HG03575 (cell line): ENCODE results near the gene EXOC4.

Experiments used
- ATAC-seq: cut with Tn5 transposase; IDR thresholded peaks from one replicate; pipeline ENCODE4 v1.9.1; 2021; ENCODE audit not compliant: unreplicated experiment, insufficient number of reproducible peaks, low FRiP score; ENCODE audit errors: extremely low read depth

The EXOC4 gene

DNA sequence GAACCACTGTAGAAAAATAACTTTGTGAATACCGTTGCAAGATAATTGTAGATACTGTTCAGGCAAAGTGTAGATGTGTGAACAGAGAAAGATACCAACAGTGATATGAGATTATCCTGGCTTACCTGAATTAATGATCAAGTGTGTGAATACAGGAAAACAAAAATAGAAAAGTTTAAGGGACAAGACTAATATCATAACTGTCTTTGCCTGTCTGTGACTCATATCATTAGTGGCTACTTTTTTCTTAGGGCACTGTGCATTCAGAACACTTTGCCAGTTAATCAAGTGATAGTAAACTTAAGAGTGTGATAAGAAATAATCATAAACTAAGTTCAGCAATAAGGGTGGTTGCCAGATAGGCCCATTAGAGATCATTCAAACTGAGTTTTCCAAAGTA is 551.2 kb downstream of the EXOC4 start:
- ATAC-seq: no peak

DNA sequence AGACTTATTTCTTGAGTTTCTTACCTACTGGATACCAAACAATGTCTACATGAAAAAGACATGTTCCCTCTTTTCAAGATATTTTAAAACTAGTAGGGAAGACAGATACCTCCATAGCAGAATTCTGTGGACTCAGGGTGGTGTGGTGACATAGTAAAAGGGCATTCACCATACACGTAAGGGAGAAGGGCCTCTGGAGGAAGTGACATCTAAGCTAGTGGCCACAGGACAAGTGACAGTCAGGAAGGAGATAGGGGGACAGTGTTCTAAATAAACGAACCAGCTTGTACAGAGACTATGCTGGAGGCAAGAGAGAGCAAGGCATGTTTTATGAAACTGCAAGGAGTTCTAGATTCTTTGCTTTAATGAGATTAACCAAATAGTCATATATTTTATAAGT is 552.5 kb downstream of the EXOC4 start:
- ATAC-seq: no peak

DNA sequence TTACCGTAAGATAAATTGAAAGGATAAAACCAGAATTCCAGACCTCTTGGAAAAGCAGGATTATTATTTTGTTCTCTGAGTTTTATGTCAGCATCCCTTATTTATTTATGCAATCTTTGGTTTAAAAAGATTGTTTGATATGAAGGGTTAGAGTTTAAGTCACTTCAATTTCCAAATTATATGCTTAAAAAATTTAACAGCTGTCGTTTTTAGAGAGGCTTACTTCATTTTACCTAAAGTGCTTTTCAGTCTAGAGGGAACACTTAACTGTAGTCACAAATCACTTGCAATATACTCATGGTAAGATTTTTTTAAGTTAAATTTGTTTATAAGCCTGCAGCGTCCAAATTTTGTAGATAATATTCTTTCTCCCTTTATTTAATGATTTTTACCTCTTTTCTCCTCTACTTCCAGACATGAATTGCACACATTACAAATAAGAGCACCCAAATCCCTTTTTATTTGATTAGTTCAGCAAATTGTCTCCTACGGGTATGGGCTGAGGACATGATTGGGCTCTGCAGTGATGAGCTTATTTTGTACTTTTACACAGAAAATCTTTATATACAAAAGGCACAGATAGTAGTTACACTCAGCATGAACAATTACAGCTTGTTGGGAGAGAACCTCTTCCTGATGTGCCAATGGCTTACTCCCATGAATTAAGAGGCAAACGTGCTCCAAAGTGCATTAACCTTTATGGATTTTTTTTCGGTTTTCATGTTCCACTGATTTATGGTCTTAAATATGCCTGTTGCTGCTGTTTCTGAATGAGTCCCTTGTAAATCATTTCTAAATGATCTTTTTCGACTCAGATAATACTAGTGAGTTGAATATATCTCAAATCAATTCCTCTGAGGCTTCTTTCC is 555.0 kb downstream of the EXOC4 start:
- ATAC-seq: no peak

DNA sequence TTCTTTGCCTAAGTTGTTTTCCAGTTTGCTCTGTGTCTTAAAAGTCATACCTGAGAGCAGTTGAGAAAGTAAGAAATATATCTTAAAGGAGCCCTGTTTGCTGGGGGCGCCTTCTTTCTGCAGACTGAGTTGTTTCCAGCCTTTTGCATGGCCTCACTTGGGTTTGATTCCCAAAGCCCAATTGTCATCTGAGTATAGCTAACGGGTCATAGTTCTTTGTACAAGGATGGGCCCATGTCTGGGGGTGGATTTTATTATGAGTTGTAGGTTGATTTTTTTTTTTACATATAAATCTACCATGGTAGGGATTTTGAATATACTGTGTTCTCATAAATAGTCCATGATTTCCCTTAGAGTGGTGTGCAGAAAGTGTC is 555.6 kb downstream of the EXOC4 start:
- ATAC-seq: no peak

DNA sequence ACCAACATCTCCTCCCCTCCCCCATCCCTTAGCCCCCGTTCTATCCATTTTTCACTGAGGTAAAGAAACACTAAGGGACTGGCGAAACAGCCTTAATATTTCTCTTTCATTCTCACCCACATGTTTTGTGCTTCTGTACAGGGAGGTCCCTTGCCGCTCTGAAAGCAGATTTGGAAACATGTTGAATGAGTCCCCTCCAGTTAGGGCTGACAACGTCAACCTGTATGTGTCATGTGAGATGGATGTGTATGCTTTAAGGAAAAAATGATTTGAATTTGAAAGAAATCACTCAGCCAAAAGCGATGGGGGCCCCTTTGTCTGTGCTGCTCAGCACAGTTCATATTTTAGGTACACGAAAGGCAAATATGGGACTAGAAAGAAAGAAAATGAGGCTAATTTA is 560.0 kb downstream of the EXOC4 start:
- no peak for ATAC-seq

DNA sequence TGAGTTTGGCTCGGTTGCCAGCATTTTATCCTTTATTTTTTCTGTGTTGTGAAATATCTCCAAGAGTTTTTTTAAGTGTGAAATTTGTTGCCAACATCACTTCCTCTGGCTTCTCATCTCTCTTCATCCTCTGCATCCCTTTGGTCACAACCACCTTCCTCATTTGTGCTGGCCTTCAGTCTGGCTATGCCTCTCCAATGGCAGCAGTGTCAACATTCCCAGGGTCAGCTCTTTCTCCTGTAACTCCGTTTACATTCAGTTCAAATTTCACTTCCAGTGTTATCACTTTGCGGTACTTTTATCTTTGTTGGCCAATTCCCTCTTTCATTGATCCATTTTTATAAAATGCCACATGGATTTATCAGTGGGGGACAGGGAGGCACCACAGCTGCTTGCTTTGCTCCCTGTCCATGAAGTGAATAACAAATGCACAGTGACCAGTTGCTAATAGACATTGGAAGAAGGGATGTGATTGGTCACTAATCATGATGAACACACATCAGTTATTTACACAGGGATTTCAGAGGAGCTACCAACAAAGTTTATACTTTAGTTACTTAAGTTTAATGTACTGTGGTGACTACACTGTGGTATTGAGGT is 562.8 kb downstream of the EXOC4 start:
- no peak for ATAC-seq

DNA sequence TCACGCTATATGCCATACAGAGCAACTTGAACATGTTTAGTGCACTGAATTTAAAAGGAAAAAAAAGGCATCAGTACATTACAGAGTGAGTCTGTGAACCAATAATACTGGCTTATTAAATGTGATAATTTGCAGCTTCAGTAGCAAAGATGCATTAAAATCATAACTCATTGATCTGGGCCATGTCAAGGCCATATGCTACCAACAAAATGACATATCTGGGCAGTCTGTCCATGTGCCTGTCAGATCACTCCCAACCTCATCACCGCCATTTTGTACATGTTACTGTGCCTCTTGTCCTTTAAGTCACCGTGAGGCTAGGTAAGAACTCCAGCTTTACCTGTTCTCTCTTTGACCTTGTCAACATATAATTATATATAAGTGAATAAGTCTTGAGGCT is 566.8 kb downstream of the EXOC4 start:
- no peak for ATAC-seq

DNA sequence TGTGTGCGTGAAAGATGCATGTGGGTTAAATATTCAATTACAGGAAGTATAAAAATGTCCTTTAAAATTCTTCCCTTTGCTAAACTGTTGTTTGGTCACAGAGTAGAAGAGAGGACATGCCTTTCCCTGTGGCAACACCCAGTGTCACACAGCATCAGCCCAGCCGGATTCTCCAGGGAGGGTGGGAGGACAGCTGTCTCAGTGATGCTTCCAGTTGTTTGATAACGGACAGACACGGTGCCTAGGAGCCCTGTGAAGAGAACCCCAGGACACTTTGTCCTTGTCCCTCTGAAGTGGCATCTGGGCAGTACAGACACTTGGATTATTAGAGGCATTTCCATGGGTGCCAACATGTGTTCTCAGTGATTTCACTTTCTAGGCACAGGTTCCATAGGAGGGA is 567.7 kb downstream of the EXOC4 start:
- ATAC-seq: no peak

DNA sequence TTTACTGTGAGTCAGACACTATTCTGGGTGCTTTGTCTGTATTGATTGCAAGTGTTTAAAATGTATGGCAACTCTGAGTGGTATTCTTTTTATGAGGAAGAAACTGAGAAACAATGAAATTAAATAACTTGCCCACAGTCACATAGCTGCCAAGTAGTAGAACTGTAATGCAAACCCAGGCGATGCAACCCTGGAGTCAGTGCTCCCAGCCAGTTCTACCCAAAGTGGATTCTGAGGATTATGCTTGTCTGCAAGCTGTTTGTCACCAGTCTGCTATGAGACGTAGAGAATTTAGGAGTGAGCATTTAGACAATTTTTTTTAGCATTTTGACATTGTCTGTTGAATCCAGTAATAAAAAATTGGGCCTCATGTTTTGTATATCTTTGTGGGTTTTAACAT is 568.3 kb downstream of the EXOC4 start:
- no peak for ATAC-seq

DNA sequence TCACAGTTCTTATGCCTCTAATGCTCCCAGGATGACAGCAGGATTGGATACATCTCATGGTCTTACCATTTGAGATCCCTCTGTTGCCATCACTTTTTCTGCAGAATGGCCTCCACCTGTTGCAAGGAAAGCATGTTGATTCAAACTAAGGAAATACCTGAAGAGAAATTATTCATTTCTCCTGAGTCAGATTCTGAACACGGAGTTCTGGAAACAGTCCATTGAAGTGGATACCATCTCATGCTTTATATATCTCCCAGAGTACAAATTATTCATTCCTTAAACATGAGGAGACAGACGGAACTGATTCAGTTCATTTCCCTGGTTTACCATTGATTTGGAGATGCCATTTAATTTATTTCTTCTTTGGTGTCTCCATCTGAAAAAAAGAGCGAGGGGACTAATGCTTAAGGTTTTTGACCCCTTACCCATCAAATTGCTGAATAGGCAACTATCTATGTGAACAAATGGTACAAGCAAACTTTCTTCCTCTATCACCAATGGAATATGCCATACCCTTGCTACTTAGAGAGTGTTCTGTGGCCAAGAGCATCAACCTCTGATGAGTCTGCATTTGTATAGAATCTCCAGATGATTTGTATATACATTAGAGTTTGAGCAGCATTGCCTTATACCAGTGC is 569.2 kb downstream of the EXOC4 start:
- no peak for ATAC-seq

DNA sequence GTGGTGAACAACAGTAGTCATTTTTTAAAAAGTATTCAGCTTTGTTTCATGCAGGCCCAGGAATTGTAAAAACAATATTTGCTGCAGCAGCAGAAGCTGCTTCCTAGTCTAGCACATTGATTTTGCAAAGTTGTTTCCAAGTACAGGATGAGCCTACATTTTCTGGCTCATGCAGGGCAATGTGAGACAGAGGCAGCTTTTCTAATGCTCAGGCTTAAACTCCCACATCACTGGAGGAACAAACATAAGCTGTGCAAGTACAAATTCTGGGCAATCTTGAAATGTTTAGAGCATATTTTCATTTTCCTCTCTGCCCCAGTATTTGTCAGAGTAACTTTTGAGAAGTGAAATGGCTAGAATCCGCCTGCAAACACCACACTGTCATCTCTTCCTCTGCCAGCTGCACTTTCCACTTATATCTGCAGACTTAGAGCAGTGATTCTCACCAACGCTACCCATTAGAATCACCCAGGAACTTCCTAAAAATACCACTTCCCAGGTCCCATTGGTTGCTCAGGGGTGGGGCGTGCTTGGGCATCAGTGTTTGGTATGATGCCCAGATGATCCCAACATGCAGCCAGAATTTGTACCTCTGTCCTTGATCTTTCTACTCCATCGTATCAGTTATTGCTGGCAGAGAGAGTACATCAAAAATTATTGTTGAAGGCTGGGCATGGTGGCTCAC is 570.1 kb downstream of the EXOC4 start:
- no peak for ATAC-seq

DNA sequence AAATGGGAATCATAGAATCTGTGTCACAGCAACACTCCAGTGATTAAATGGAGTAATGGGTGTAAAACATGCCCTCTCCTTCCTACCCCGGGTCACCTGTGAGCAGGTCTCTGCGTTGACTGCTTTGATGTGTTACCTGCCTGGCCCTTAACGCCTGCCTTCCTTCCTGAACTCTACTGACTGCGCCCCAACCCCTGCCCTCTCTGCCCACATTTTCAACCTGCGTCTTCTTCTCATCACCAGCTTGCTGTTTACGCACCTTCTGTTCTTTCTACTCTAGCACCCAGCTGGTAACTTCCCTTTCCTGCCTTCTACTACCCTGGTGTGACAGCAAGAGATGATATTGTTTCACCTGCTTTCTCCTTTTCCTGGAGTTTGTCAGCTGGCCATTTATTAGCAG is 571.3 kb downstream of the EXOC4 start:
- no peak for ATAC-seq

DNA sequence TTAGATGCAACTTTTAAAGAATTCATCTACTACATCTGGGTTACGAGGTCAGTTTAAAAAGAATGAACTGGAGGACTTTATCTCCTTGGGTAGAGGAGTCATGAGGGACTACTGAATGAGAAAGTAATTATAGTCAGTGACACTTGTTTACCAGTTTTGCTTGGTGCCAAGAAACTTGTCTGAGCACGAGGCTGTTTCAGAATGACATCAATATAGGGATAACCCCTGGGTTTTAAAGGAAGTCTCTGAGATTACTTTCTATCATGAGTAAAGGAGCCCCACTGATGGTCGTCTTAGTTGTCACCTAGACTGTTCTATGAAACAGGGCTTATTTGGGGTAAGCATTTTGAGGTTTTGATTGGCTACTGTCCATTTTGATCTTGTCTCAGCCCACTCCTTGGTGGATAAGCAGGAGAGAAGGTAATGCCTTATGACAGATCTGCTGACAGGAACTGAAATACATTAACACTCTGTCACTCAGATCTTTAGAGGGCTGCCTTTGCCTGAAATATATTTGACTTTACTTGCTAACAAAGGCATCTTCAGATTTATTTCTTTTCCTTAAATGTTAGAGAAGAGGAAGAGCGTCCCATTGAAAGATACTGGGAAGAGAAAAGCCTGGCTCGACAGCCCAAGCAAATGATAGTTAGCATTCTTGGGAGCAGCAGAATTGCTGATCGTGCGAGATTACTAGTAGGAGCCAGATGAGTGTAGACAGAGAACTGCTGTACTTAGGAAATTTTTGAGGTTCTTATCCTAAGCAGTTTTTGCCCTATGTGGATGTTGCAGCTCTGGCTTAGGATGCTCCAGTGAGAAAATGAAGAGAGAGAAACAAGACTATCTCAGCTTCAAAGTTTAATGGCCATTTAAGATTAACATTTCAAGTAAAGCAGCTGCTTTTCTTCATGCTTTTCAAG is 575.1 kb downstream of the EXOC4 start:
- ATAC-seq: no peak

DNA sequence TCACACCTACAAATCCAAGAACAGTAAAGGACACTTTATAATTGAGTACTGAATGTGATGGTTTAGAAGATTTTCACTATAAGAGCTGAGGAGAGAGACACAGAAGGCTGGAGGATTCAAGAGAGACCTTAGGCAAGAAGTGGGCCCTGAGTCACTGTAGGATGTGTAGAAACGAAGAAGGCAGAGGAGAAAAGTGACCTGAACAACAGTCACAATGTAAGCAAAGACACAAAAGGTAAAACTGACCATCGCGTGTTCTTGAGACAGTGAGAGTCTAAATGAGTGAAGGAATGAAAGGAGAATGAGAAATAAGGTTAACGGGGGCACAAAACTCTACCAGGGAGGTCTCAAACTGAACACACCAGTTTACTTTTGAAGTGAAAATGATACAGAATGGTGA is 576.0 kb downstream of the EXOC4 start:
- no peak for ATAC-seq

DNA sequence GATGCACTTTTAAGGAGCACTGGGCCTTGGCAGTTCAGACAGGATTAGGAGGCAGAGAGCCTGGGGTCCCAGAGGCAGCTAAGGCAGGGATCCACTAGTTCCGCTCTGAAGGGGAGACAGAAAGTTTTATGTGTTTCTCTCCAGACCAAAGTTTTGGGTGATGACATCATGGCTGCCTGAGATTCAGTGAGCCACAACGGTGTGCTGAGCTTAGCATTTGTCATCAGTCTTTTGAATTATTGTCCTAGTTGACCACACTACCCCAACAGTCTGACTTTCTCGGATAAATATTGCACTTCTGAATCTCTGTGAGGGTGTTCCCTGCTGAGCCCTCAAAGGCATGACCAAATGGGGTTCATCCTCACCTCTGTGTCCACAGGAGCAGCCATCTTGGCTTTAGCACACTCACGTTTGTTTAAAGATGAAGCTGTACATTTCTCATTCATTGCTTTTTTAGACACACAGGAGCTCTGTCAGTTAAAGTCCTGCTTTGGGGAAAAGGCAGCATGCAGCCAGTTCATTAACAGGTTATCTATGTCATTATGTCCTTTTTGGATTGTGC is 576.5 kb downstream of the EXOC4 start:
- no peak for ATAC-seq

DNA sequence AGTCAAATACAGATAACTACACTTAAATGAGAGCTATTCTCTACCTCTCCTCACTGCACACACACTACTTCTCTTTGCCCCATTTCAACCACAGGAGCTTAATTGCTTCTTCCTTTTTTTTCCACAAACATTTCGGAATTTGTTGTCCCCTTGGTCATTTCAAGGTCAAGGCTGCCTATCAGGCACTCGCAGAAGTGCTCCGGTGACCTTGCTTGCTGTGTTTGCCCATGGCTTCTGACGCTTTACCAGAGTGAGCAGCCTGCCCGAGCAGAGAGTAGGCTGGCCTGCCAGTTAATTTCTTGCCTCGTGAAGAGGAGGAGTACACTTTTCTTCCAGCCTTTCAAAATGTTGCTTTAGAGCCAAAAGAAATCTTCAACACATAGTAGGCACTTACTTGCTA is 577.2 kb downstream of the EXOC4 start:
- no peak for ATAC-seq

DNA sequence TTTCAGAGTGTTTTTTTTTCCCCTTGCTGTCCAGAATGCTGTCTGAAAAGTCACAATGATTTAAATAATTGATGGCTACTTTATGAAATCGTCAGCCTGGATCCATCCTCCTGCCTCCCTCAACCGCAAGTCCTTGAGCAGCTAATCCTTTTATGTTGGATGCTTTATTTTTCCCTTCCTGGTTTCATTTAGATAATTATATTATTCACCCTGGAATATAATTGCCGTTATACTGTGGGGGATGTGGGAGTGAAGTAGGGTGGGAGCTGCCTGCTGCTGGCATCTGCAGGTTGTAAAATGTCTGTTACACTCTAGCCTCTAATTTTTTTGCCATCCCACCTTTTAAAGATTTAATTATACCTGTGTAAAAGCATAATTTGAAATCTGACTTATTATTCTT is 583.8 kb downstream of the EXOC4 start:
- ATAC-seq: no peak

DNA sequence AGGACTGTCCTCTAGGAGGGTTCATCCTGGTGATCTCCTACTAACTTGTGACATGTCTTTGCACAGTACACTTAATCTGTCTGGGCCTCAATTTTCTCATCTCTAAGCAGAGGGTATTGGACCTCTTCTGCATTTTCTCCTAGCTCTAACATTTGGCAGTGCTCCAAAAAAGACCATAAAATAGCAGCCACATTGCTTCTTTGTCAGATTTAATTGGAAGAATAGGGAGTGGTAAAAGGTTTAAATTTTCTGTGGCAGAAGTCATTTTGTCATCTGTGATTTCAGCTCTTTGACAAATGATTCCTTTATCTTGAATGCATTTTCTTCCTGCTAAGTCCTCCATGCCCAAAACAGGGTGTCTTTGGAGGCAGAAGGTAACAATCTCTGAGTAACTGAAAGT is 584.3 kb downstream of the EXOC4 start:
- ATAC-seq: no peak

DNA sequence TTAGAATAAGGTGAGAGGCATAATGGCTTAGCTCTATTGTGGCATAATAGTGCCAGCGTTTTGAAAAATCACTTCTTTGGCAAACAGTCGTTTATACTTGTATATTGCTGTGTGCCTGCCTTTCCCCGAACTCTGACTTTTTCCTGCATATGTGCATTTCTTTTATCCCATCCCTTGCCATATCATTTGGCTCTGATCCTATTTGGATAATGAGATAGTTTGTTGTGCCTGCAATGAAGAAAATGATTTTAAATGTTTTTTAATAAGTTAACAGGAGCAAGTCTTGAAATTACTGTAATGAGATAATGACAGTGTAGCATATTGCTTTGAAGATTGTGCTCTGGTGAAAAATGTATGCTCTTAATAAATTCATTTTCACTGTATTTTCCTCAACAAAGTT is 586.2 kb downstream of the EXOC4 start:
- no peak for ATAC-seq
